Measurements from ENCODE around the gene UTP11.
"Not testable (repeated sequence)": the region's sequence is repeated elsewhere in the genome, so short reads cannot be mapped to it uniquely, and the experiment has no call there.

UTP11 gene, protein sequence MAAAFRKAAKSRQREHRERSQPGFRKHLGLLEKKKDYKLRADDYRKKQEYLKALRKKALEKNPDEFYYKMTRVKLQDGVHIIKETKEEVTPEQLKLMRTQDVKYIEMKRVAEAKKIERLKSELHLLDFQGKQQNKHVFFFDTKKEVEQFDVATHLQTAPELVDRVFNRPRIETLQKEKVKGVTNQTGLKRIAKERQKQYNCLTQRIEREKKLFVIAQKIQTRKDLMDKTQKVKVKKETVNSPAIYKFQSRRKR

DNA sequence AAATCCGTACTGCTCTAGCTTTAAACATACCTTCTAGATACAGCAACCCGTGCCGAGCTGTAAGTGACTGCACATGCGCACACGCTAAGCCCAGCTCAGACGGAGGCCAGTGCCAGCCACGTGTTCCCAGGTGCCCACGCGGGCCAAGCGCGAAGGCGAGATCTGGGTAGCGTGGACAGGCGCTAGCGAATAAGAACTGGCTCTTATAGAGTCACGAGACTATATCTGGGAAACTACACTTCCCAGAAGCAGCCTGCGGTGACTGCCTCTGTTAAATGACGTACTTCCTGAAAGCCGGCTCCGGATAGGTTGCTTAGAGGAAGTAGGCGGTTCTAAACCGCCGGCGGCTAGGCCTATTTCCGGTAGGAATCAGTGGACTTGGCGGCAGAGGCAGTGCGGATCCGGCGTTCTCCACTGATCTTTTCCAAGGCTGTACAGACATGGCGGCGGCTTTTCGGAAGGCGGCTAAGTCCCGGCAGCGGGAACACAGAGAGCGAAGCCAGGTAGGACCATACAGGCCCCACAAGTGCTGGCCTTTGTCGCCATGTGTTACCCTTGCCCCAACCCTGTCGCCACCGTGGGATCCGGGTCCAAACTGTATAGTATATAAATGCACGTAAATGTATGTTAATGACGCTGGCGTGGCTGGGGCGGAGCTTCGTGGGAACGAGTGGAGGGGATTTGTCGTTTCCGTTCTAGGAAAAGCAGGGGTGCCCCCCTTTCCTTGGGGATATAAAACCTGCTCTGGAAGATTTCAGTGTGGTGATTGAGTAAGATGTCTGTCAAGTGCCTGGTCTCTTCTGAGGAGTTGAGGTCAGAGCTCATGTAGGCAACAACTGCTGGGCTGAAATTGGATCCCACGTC is at the start of gene UTP11:
UTP11 (plus strand) TSS at position 372 of the 864 bp plus-strand sequence; CDS start at position 441, 69 bp downstream.
- DNase-seq (ENCODE audit: low spot score): peak; percentile 98

DNA sequence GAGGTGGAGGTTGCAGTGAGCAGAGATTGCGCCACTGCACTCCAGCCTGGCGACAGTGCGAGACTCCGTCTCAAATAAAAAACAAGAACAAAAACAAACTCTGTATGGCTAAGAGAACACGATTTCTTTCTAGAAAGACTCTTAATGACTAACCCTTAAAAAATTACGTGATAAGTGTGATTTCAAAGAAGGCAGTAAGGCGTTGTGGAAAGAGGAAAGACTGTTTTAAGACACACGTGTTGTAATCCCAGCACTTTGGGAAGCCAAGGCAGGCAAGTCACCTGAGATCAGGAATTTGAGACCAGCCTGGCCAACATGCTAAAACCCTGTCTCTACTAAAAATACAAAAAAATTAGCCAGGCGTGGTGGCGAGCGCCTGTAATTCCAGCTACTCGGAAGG is 48.4 kb upstream of the UTP11 start:
- DNase-seq (ENCODE audit: low spot score): not testable (repeated sequence)

DNA sequence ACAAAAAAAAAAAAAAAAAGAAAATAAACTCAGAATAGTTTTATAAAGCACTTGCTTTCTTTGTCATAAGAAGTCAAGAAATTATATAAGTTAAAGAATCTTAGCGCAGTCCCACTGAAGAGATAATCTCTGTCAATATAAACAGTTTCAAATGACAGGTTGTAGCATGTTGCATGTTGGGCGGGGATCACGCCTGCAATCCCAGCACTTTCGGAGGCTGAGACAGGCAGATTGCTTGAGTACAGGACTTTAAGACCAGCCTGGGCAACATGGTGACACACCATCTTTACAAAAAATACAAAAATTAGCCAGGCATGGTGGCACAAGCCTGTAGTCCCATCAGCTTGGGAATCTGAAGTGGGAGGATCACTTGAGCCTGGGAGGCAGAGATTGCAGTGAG is 47.2 kb upstream of the UTP11 start:
- DNase-seq (ENCODE audit: low spot score): no peak

DNA sequence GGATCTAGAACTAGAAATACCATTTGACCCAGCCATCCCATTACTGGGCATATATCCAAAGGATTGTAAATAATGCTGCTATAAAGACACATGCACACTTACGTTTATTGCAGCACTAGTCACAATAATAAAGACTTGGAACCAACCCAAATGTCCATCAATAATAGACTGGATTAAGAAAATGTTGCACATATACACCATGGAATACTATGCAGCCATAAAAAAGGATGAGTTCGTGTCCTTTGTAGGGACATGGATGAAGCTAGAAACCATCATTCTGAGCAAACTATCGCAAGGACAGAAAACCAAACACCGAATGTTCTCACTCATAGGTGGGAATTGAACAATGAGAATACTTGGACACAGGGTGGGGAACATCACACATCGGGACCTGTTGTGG is 38.9 kb upstream of the UTP11 start:
- DNase-seq (ENCODE audit: low spot score): not testable (repeated sequence)

DNA sequence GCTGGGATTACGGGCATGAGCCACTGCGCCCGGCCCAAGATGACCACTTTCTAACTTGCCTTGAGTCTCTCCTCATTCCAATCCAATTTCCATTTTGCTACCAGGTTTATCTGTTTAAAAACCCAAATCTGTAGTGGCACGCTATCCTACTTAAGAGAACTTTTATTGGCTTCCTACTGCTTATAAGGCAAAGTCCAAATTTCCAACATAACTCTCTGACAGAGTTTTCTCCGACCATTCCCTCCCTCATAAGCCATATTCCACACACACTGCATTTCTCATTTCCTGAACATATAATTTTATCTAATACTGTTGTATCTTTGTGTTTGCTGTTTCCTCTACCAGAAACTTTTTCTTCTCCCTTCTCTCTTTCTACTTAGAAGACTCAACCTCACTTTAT is 38.0 kb upstream of the UTP11 start:
- DNase-seq (ENCODE audit: low spot score): no peak

DNA sequence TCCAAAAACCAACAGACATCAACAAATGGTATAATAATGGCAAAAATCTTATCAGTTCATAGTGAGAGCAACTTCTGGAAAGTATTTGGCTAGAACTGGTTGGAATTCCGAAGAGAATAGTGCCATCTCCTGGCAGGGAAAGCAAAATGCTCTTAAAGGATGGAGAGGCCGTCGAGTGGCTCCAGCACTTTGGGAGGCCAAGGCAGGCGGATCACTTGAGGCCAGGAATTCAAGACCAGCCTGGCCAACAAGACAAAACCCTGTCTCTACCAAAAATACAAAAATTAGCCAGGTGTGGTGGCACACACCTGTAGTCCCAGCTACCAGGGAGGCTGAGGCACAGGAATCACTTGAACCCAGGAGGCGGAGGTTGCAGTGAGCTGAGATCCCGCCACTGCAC is 37.5 kb upstream of the UTP11 start:
- not testable (repeated sequence) for DNase-seq (ENCODE audit: low spot score)

DNA sequence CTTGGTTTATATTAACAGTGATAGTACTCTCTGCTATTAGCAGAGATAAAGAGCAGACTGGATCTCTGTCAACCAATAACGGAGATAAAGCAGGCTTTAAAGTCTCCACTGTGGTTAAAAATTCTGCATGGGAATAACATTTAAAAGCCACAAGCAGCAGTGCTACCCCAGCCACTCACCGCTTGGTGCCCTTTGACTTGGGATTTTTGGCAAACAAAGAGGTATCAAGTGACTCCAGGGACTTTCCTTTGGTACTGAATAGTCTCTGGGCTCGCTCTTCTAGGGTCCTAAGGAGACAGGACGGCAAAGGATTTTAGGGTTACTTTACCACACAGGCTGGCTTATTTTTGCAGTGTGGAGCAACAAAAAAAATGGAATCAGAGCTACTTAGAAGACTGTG is 34.0 kb upstream of the UTP11 start:
- DNase-seq (ENCODE audit: low spot score): no peak

DNA sequence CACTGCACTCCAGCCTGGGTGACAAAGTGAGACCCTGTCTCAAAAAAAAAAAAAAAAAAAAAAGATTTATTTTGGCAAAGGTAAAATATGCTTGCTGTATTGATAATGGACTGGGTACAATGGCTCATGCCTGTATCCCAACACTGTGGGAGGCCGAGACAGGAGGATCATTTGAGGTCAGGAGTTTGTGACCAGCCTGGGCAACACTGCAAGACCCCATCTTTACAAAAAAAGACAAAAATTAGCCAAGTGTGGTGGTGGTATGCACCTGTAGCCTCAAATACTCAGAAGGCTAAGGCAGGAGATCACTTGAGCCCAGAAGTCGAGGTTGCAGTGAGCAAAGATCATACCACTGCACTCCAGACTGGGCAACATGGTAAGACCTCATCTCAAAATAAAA is 29.0 kb upstream of the UTP11 start:
- no peak for DNase-seq (ENCODE audit: low spot score)

DNA sequence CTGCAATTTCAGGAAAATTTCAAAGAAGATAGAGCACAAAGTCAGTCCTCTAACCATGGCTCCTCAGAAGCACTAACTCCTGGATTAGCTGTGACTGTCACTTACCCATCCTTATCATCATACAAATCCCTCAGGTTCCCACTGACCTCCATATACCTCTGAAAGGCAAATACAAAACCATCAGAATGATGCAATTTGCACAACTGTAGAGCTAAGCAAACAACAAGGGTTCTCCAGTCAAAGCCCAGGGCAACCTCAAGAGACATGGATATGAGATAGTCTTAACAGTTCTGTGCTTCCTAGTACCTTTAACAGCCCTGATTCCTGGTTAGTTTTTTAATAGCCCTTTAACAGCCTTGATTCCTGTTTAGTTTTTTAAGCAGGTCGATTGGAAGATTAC is 24.9 kb upstream of the UTP11 start:
- DNase-seq (ENCODE audit: low spot score): no peak

DNA sequence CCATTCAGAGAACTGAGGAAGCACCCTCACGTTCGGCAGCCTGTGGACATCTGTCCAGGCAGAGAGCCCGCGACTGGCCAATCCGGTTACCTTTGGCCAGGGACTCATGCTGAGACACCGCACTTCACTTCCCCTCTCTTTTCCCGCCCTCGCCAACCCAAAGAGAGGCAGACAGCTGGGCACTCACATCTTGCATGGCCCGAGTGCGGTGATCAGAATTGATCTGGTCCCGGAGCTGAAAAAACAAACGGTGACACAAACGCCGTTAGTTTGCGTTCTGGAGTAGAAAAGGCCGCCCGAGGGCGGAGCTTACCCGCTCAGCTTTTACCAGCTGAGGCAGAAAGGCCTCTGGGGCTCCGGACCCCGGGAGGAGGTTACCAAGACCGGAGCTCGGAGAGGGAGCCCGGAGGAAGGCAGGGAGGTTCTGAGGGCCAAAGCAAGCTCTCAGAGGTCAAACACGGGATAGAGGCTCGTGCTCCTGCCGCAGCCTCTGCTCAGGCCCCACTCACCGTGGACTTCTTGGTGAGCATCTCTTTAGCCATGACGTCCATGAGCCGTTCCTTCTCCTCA is 23.1 kb upstream of the UTP11 start:
- no peak for DNase-seq (ENCODE audit: low spot score)

DNA sequence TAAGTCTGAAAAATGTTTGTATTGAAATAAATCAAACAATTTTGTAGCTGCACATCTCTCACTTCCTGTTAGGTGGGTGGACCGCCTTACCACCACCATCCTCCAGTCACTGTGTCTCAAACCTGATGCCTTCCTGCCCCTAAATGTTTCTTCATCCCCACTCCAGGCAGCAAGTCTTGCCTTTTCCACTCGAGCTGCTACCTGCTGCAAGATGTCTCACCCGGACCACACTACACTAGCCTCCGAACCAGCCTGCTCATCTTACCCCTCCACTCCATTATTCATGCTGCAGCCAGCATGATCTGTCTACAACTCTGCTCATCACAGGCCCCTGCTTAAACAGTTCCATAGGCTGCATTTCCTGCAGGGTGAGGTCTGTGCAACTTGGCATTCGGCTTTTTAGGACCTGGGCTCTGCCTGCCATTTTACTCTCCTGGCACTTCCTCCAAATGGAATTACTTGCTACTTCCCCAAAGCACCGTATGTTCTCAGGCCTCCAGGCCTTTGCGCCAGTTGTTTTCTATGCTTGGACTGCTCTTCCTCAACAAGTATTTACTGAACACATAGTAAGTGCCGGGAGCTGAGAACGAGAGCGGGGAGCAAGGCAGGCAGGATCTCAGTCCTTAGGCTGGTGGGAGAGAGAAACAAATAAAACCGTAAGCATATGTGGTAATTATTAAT is 17.5 kb upstream of the UTP11 start:
- DNase-seq (ENCODE audit: low spot score): no peak

DNA sequence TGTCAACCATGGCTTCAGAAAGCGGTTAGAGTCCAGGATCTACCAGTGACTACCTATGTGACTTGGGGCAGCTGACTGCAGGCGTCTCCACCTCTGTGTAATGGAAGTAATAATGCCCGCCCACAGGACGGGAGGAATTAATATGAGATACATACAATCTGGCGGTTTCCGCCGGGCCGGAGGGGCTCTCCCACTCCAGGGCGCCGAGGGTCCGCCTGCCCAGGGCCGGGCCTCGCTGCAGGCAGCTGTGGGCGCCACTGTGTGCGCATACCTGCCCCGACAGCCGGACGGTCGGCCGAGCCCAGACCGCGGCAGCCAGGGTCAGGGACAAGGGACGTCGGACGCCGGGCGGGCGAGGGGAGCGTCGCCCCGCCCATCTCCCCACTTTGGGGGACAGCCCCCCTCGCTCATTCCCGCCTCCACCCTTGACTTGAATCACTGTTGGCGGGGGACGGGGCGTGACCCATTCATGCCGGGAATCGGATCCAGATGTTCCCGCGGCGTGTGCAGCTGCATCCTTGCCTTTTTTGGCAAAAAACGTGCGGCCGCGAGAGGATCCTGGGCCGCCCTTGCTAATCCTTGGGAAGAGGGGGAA is 16.7 kb upstream of the UTP11 start:
- no peak for DNase-seq (ENCODE audit: low spot score)

DNA sequence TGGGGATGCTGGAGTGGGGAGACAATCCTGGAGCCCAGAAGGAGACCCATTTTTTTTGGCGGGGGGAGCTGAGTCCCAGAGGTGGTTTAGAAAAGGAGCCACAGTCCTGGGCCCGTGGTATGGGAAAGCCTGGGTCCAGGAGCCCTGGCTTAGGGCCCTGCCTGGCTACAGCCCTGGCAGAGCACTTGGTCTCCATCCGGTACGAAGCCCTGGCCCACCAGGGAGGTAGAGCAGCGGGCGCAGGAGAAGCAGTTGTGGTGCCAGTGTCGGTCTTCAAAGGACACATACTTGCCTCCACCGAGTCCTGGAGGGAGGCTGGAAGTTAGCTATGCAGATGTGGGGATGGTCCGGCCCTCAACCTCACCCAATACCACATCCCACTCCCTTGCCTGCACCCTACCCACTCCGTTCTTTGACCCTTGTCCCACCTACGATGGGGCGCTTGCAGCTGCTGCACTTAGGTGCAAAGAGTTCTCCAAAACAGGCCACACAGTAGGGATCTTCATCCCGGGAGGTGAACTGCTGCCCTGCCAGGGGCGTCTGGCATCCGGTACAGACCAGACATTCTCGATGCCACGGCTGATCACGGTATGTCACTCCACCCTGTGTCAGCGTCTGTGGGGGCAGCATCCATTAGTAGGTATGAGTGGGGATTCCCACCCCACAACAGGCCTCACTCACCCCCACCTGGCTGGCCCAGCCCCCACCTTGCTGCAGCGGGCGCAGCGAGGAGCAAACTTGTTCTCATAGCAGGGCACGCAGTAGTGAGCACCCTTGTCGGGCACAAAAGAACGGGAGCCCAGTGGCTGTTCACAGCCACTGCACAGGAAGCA is 15.1 kb upstream of the UTP11 start:
- no peak for DNase-seq (ENCODE audit: low spot score)

DNA sequence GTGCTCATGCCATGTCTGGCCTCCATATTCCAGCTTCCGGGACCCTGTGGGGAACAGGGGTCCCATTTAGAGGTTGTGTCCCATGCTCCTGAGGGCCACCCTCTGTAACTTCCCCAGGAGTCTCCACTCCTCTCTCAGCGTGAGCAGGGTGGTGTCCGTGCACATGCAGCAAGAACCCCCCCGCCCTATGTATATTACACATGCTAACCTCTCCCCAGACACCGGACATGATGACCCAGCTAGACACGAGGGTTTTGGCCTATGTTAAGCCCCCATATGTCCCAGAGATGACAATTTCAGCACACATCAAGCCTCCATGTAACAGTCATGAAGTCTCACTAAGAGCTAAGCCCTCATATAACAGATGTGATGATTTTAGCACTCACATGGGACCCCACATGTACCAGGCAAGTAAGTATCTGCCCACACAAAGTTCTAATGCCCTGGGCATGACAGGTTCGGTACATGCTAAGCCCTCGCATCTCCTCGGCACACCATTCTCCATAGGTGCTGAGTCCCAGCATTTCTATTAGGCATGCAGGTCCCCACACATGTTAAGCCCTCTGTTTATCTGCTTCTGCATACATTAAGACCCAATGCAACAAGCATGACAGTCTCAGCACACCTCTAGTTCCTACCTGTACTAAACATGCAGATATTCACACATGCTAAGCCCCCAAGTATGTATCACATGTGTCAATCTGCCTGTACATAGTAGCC is 14.3 kb upstream of the UTP11 start:
- no peak for DNase-seq (ENCODE audit: low spot score)

DNA sequence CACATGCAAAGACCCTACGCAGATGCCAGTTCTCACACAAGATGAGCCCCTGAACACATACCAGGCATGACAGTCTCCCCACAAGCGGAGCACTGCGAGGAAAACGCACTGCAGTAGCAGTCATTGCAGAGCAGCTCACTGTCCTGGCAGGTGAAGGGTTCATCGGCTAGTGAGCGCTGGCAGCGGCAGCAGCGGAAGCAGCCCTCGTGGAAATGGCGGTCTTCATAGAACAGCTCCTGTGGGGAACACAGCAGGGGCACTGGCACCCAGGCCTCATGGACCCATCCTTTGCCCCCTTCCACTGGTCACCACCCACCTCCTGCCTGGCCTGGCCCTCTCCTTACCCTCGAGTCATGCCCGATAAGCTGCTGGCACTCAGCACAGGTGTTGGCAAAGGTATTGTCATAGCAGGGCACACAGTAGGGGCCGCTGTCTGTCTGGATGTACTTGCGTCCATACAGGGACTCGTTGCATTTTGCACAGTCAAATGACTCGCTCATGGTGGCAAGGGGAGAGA is 13.6 kb upstream of the UTP11 start:
- no peak for DNase-seq (ENCODE audit: low spot score)

DNA sequence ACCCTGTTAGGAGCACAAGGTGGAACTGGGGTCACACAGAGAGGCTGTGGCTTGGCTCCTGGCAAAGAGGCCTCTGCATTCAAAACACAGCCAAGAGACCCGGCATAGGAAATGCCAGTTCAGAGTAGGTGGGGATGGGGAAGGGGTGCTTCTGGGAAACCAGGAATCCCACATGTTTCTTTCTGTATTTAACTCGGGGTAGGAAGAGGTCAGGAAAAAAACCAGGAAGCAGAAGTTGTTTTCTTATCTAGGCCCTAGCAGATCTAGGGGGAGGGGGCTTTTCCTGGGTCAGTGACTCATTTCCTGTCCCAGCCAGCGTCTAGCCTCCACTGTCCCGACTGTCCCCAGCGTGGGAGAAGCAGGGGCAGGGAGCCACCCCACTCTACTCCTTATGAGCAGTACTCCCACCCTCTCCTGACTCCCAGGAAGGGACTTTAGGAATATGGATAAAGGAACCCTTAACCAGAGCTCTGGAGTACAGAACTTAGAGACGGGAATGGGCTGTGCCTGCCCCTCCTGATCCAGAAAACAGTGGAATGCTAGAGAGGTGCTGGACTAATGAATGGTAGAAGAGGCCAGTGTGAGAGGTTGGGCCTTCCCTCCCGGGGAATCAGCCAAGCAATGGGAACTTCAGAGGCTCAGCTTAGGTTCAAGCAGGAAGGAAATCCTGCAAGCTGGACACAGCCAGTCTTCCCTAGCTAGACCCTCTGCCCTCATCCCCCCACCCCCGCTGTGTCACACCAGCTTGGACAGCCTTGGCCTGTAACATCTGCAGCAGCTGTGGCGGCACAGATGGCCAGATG is 12.9 kb upstream of the UTP11 start:
- no peak for DNase-seq (ENCODE audit: low spot score)

DNA sequence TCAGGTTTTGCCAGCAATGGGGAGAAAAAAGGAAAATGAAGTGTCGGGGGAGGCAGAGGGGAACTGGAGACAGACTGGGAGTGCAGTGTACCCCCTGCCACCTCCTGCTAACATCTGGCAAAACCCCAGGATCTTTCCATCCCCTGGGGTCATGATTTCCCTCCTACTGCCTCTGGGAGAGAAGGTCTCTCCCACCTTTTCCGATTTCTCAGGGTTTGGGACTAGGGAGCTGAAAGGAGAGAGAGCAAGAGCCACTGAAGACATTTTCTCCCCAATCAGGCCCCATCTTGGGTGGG is 12.4 kb upstream of the UTP11 start:
- DNase-seq (ENCODE audit: low spot score): no peak

DNA sequence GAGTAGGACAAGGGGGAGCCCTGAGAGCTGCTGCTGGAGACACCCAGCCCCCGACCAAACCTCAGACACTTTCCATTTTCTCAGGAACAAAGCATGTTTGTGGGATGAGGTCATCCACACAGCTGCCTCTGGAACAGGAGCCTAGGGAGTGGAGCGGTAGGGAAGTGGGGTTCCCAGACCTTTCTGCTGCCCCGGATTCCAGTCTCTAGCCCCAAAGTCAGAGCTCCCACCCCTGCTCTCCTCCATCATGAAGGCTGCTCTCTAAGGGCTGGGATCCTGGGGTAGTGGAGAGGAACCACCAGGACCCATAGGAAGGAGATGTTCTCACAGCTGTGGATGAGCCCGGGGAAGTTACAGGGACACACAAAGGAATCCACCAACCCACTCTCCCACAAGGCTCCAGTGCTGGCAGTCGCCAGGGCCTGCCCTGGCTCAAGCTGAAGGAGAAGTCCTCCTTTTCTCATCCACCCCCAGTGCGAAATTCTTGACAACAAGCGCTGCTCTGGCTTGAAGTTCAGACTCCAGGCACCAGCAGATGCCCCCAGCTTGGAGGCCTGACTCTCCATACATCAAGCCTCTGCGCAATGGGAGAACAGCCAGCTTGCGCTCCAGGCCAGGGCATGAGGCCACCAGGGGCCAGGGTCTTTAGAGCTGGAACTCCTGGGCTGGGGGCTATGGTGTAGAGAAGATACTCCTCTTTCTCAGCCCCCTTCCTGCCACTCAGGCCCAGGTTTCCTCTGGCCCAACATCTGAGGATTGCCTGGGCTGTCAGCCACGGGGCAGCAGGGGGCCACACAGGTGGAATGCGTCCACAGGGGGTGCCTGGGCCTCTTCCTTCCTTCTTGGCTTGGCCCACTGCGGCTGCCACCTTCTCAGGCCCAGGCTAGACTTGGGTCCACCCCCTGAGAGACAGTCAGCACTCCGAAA is 11.7 kb upstream of the UTP11 start:
- no peak for DNase-seq (ENCODE audit: low spot score)

Measured in globus pallidus (tissue), 1 donor.